Measurements from ENCODE around the gene RACGAP1.
"Not testable (repeated sequence)": the region's sequence is repeated elsewhere in the genome, so short reads cannot be mapped to it uniquely, and the experiment has no call there.

The RACGAP1 gene

GRCh38 chr12:49989400-49989799 is 35.9 kb downstream of the RACGAP1 start:
- H3K4me1 ChIP-seq (ENCODE audit: control insufficient read depth, insufficient read depth, low read length), result peaks cover 11% of the 10 kb centered on the region
- H3K36me3 ChIP-seq (ENCODE audit: control insufficient read depth, insufficient read depth, low read length), result peaks cover 32% of the 10 kb centered on the region
- H3K27me3 ChIP-seq (ENCODE audit: control insufficient read depth, insufficient read depth, low read length, poor library complexity, severe bottlenecking); H3K9me3 ChIP-seq (ENCODE audit: control insufficient read depth, low read length); H3K4me3 ChIP-seq (ENCODE audit: insufficient read depth, low read depth, low read length); H3K27ac ChIP-seq (ENCODE audit: insufficient read depth, low read depth, low read length, poor library complexity, severe bottlenecking): not testable (repeated sequence)
- WGBS, 2 experiments, result 74 to 100% methylated on average over 1 to 2 of the region's 2 CpGs

DNA sequence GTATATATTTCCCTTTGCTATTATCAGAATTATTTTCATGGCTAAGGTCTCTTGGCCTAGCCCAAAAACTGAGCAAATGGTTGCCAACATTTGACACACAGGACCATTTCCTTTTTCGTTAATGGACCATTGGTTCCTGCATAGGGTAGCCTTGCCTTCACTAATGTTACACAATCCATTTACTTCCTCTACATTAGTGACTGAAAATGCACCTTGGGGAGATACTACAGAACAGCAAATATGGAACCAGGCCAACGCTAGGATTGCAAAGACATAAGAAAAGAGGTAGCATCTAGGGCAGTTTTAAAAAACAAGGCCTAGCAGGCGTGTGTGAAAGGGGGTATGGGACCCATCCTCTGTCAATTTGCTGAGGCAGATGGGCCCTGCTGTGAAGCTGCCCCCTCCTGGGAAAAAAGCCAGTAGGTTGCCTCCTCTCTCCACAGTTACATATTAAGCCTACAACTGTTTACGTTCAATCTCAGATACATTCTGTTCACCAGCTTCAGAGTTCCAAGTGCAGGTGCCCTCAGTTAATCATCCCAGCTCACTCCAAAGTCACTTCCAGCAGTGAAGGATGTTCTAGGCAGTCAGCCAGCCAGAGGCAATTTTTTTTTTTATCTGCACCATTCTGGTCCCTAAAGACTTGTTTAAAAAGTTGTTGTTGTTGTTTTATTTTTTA is 37.5 kb downstream of the RACGAP1 start:
- Histone ChIP-seq H3K4me3 (ENCODE audit: insufficient read depth, low read depth, low read length) (no peak overlapping the region), H3K9me3 (ENCODE audit: control insufficient read depth, low read length) (no peaks in the 10 kb centered on the region), H3K27ac (ENCODE audit: insufficient read depth, low read depth, low read length, poor library complexity, severe bottlenecking) (no peak overlapping the region), H3K4me1 (ENCODE audit: control insufficient read depth, insufficient read depth, low read length) (peaks cover 17% of the 10 kb centered on the region), H3K36me3 (ENCODE audit: control insufficient read depth, insufficient read depth, low read length) (peaks cover 30% of the 10 kb centered on the region), H3K27me3 (ENCODE audit: control insufficient read depth, insufficient read depth, low read length, poor library complexity, severe bottlenecking) (no peaks in the 10 kb centered on the region)
- 88 to 90% methylated on average over 4 of the region's 4 CpGs for WGBS, 2 experiments

- peaks cover 18% of the 10 kb centered on the region for H3K36me3 ChIP-seq (ENCODE audit: control insufficient read depth, insufficient read depth, low read length)
- WGBS, 2 experiments, result 81 to 85% methylated on average over 3 of the region's 3 CpGs
Measured at GRCh38 chr12:49986476-49986875, 38.8 kb downstream of the RACGAP1 start.

GRCh38 chr12:49985981-49986380 is 39.3 kb downstream of the RACGAP1 start:
- Histone ChIP-seq H3K36me3 (ENCODE audit: control insufficient read depth, insufficient read depth, low read length) (peaks cover 17% of the 10 kb centered on the region), H3K4me3 (ENCODE audit: insufficient read depth, low read depth, low read length) (no peak overlapping the region), H3K4me1 (ENCODE audit: control insufficient read depth, insufficient read depth, low read length) (peaks cover 21% of the 10 kb centered on the region), H3K27ac (ENCODE audit: insufficient read depth, low read depth, low read length, poor library complexity, severe bottlenecking) (no peak overlapping the region), H3K9me3 (ENCODE audit: control insufficient read depth, low read length) (no peaks in the 10 kb centered on the region), H3K27me3 (ENCODE audit: control insufficient read depth, insufficient read depth, low read length, poor library complexity, severe bottlenecking) (no peaks in the 10 kb centered on the region)
- WGBS, 2 experiments, result 89 to 92% methylated on average over 5 of the region's 5 CpGs

More at GRCh38 chr12:49986476-49986875, 38.8 kb downstream of the RACGAP1 start:
- not testable (repeated sequence) for H3K9me3 ChIP-seq (ENCODE audit: control insufficient read depth, low read length); H3K27ac ChIP-seq (ENCODE audit: insufficient read depth, low read depth, low read length, poor library complexity, severe bottlenecking); H3K27me3 ChIP-seq (ENCODE audit: control insufficient read depth, insufficient read depth, low read length, poor library complexity, severe bottlenecking); H3K4me3 ChIP-seq (ENCODE audit: insufficient read depth, low read depth, low read length)
- H3K4me1 ChIP-seq (ENCODE audit: control insufficient read depth, insufficient read depth, low read length), result peaks cover 17% of the 10 kb centered on the region

- WGBS, 2 experiments, result 90% methylated on average over 9 of the region's 9 CpGs
- H3K36me3 ChIP-seq (ENCODE audit: control insufficient read depth, insufficient read depth, low read length), result peaks cover 14% of the 10 kb centered on the region
- no peaks in the 10 kb centered on the region for H3K27me3 ChIP-seq (ENCODE audit: control insufficient read depth, insufficient read depth, low read length, poor library complexity, severe bottlenecking)
- H3K4me3 ChIP-seq (ENCODE audit: insufficient read depth, low read depth, low read length), result no peak overlapping the region
- no peaks in the 10 kb centered on the region for H3K9me3 ChIP-seq (ENCODE audit: control insufficient read depth, low read length)
- H3K4me1 ChIP-seq (ENCODE audit: control insufficient read depth, insufficient read depth, low read length), result peaks cover 30% of the 10 kb centered on the region
- H3K27ac ChIP-seq (ENCODE audit: insufficient read depth, low read depth, low read length, poor library complexity, severe bottlenecking), result peak overlapping the region; percentile 4
Measured at GRCh38 chr12:49984476-49985359, 40.6 kb downstream of the RACGAP1 start.

- no peak overlapping the region for H3K4me3 ChIP-seq (ENCODE audit: insufficient read depth, low read depth, low read length)
- H3K36me3 ChIP-seq (ENCODE audit: control insufficient read depth, insufficient read depth, low read length), result peaks cover 9% of the 10 kb centered on the region
- WGBS, 2 experiments, result 57% methylated on average over 8 of the region's 8 CpGs
Measured at GRCh38 chr12:49983892-49984291, 41.4 kb downstream of the RACGAP1 start.

GRCh38 chr12:49982246-49983087 is 42.8 kb downstream of the RACGAP1 start:
- peaks cover 42% of the 10 kb centered on the region for H3K4me1 ChIP-seq (ENCODE audit: control insufficient read depth, insufficient read depth, low read length)
- H3K27me3 ChIP-seq (ENCODE audit: control insufficient read depth, insufficient read depth, low read length, poor library complexity, severe bottlenecking), result no peaks in the 10 kb centered on the region
- H3K36me3 ChIP-seq (ENCODE audit: control insufficient read depth, insufficient read depth, low read length), result peaks cover 3% of the 10 kb centered on the region
- H3K9me3 ChIP-seq (ENCODE audit: control insufficient read depth, low read length), result no peaks in the 10 kb centered on the region
- H3K4me3 ChIP-seq (ENCODE audit: insufficient read depth, low read depth, low read length), result no peak overlapping the region
- 93 to 94% methylated on average over 7 of the region's 7 CpGs for WGBS, 2 experiments
- no peak overlapping the region for H3K27ac ChIP-seq (ENCODE audit: insufficient read depth, low read depth, low read length, poor library complexity, severe bottlenecking)

More at GRCh38 chr12:49983892-49984291, 41.4 kb downstream of the RACGAP1 start:
- Histone ChIP-seq H3K27me3 (ENCODE audit: control insufficient read depth, insufficient read depth, low read length, poor library complexity, severe bottlenecking) (no peaks in the 10 kb centered on the region), H3K27ac (ENCODE audit: insufficient read depth, low read depth, low read length, poor library complexity, severe bottlenecking) (peak overlapping the region; percentile 4), H3K9me3 (ENCODE audit: control insufficient read depth, low read length) (no peaks in the 10 kb centered on the region), H3K4me1 (ENCODE audit: control insufficient read depth, insufficient read depth, low read length) (peaks cover 38% of the 10 kb centered on the region)

DNA sequence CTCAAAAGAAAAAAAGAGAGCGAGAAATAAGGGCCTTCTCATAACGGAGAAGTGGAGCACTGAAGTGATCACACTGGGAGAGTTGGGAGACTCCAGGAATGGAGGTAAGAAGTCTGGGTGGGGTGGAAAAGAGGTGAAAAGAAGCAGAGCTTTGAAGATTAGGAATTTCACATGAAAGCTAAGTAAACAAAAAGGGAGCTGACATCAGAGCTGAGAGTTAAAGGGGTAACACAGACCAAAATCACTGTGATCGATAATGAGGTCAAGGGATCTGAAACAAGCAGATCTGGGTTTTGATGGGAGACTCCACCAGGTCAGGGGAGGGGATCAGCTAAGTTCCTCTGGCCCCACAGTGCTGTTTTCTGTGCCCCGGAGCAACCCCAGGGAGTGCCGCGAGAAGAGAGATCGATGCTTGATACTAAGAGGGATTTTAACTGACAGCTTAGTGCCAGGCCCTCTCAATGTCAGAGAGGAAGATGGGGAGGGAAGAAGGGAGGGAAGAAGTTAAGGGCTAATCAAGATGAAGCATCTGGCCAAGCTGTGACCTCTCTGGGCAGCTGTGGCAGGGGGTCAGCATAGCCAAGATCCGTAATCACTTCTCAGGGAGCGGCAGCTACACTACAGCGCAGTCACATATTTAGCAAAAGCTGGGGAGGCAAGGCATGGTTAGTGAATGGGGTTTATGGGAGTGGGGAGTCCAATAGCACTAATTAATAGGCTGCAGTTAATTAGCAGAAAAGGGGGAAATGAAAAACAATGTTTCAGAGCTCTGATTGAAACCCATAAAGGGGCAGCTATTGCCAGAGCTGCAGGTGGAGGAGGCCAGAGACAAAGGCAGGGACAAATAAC is 44.6 kb downstream of the RACGAP1 start:
- H3K27me3 ChIP-seq (ENCODE audit: control insufficient read depth, insufficient read depth, low read length, poor library complexity, severe bottlenecking), result no peaks in the 10 kb centered on the region
- no peak overlapping the region for H3K4me3 ChIP-seq (ENCODE audit: insufficient read depth, low read depth, low read length)
- WGBS, 2 experiments, result 78 to 80% methylated on average over 10 of the region's 10 CpGs
- H3K36me3 ChIP-seq (ENCODE audit: control insufficient read depth, insufficient read depth, low read length), result no peaks in the 10 kb centered on the region
- H3K9me3 ChIP-seq (ENCODE audit: control insufficient read depth, low read length), result no peaks in the 10 kb centered on the region
- H3K27ac ChIP-seq (ENCODE audit: insufficient read depth, low read depth, low read length, poor library complexity, severe bottlenecking), result peak overlapping the region; percentile 60
- peaks cover 40% of the 10 kb centered on the region for H3K4me1 ChIP-seq (ENCODE audit: control insufficient read depth, insufficient read depth, low read length)

GRCh38 chr12:49979791-49980190 is 45.5 kb downstream of the RACGAP1 start:
- Histone ChIP-seq H3K9me3 (ENCODE audit: control insufficient read depth, low read length) (no peaks in the 10 kb centered on the region), H3K4me1 (ENCODE audit: control insufficient read depth, insufficient read depth, low read length) (peaks cover 42% of the 10 kb centered on the region), H3K4me3 (ENCODE audit: insufficient read depth, low read depth, low read length) (no peak overlapping the region), H3K27ac (ENCODE audit: insufficient read depth, low read depth, low read length, poor library complexity, severe bottlenecking) (no peak overlapping the region), H3K27me3 (ENCODE audit: control insufficient read depth, insufficient read depth, low read length, poor library complexity, severe bottlenecking) (no peaks in the 10 kb centered on the region), H3K36me3 (ENCODE audit: control insufficient read depth, insufficient read depth, low read length) (no peaks in the 10 kb centered on the region)
- WGBS, 2 experiments, result 91 to 96% methylated on average over 2 of the region's 3 CpGs
